Epidermal melanocyte (primary cell): Measurements from ENCODE around the gene BRIP1.
"Not testable (repeated sequence)": the region's sequence is repeated elsewhere in the genome, so short reads cannot be mapped to it uniquely, and the experiment has no call there.

Source experiments
- DNase-seq: peaks from one replicate; pipeline ENCODE4 v3.0.0; 2011; ENCODE audit warnings: low spot score; ENCODE audit not compliant: insufficient read length

Gene BRIP1

DNA sequence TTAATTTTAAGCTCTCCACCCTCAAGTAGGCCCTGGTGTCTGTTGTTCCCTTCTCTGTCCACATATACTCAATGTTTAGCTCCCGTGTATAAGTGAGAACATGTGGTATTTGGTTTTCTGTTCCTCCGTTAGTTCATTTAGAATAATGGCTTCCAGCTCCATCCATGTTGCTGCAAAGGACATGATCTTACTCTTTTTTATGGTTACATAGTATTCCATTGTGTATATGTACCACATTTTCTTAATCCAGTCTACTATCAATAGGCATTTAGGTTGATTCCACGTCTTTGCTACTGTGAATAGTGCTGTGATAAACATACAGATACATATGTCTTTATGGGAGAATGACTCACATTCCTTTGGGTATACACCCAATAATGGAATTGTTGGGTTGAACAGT is 160.9 kb downstream of the BRIP1 start:
- DNase-seq = no peak

DNA sequence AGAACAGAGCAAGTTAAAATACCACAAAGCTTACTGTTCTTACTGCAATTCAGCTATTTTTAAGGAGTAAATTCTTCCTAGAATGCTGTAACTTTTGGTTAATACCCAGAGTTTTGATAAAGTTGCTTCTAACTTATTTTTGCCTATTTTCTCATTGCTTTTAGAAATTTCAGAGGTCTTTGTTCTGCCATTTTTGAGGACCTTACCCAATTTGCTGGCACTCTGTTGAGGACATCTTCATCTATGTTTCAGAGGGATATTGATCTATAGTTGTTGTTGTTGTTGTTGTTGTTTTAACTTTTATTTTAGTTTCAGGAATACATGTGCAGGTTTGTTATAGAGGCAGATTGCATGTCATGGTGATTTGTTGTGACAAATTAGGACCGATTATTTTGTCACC is 161.3 kb downstream of the BRIP1 start:
- DNase-seq = no peak

DNA sequence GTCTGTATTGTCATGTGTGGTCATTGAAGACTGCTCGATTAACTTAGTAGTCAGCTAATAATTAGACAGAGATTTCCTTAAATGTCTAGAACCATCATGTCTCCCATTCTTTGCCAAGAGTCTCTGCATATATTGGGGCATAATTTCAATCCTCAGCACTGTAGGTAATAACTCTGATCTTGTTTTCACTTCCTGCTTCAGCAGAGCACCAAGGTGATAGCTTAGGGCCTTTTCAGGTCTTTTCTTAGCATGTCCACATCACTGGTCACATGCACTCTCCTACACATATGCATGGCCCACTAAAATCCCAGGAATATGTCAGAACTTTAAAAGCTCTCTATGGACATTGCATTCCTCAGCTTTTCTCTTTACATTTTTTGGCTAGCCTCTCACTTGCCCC is 162.0 kb downstream of the BRIP1 start:
- DNase-seq = no peak

DNA sequence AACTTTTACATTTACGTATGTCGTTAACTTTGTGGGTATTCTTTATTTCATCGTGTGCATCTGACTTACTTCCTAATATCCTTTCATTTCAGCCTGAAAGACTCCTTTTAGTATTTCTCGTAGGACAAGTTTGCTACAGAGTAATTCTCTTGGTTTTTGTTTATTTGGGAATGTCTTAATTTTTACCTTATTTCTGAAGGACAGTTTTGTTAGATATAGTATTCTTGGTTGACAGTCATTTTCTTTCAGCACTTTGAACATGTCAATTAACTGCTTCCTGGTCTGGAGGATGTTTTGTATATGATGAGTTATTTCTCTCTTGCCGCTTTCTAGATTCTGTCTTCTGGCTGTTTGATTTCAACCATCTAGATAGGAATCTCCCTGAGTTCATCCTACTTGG is 163.1 kb downstream of the BRIP1 start:
- no peak for DNase-seq

DNA sequence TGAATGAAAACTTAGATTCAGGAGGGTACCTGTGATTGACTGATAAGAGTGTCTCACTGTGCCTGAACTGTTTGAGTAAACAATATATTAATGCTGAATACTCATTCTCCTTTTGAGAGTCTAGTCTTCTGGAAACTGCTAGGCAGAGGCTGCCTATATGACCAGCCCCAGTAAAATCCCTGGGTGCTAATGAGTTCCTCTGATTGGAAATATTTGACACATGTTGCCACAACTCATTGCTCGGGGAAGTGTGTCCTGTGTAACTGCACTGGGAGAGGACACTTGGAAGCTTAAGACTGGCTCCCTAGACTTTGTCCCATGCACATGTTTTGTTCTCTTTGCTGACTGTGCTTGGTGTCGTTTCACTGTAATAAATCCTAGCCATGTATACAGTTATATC is 163.6 kb downstream of the BRIP1 start:
- no peak for DNase-seq

DNA sequence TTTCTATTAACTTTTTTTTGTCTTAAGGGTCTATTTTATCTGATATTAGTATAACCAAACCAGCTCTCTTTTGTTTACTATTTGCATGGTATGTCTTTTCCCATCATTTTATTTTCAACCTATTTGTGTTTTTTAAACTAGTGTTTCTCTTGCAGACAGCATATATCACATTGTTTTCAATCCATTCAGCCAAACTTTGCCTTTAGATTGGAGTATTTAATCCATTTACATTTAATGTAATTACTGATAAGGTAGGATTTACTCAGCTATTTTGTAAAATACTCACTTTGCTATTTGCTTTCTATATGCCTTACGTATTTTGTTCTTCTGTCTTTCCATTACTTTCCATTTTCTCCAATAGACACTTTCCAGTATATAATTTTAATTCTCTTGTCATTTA is 164.3 kb downstream of the BRIP1 start:
- DNase-seq = no peak

DNA sequence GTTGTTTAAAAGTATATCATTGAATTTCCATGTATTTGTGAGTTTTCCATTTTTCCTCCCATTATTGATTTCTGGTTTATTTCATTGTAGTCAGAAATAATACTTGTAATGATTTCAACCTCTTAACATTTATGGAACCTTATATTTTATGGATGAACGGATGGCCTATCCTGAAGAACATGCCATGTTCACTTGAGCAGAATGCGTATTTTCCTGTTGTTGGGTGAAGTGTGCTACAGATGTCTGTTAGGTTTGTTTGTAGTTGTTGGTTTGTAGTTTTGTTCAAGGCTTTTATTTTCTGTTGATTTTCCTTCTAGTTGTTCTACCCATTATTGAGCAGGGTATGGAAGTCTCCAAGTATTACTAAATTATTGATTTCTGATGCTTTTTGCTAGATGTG is 165.1 kb downstream of the BRIP1 start:
- DNase-seq = no peak

DNA sequence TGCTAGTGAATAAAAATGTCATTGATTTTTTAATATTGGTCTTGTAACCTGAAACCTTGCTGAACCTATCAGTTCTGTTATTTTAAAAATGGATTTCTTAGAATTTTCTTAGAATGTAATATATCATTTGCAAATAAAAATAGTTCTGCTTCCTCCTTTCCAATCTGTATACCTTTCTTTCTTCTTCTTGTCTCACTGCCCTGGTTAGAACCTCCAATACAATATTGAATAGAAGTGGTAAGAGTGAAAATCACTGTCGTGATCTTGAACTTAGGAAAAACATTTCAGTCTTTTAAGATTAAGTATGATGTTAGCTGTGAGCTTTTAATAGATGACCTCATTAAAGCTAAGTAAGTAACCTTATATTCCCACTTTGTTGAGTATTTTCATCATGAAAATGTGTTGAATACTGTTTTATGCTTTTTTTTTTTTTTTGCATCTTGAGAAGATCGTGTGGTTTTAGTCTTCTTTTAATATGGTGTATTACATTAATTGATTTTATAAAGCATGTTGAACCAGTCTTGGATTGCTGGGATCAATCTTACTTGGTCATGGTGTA is 167.5 kb downstream of the BRIP1 start:
- DNase-seq = no peak

DNA sequence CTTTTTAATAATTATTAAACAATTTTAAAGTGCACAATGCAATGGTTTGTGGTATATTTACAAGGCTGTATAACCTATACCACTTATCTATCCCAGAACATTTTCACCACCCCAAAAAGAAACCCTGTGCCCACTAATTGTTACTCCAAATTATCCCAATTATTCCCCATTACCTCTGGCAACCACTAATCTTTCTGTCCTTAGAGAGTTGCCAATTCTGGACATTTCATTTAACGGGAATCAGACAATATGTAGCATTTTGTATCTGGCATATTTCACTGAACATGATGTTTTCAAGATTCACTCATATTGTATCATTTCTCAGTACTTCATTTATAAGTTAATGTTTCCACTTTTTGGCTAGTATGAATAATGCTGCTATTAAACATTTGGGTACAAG is 169.2 kb downstream of the BRIP1 start:
- DNase-seq = no peak

DNA sequence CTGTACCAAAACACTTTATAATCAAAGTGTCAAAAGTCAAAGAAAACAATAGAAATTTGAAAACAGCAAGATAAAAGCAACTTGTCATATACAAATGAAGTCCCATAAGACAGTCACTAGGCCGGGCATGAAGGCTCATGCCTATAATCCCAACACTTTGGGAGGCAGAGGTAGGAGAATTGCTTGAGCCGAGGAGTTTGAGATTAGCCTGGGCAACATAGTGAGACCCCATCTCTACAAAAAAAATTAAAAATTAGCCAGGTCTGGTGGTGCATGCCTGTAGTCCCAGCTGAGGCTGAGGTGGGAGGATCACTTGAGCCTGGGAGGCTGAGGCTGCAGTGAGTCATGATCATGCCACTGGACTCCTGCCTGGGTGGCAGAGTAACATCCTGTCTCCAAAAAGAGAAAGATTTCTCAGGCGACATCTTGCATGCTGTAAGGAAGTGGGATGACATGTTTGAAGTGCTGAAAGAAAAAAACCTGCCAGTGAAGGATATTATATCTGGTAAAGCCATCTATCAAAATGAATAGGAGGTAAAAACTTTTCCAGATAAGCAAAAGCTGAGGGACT is 173.6 kb downstream of the BRIP1 start:
- no peak for DNase-seq

DNA sequence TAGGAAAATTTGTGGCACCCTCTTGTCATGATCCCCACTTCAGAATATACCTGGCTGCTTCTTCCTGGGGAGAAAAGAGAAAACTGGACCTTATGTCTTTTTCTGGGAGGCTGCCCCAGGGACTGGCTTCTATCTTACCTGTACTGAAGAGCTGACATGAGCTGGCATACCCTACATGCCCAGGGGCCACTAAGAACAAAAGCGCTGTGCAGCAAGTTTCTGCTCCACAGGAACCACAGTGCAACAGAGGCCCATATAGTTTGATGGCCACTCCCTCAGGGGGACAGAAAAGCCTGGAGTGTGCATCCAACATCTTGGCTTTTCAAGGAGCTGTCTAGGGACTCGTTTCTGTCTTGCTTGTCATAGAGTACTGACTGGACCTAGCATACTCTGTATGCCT is 175.6 kb downstream of the BRIP1 start:
- DNase-seq = no peak

DNA sequence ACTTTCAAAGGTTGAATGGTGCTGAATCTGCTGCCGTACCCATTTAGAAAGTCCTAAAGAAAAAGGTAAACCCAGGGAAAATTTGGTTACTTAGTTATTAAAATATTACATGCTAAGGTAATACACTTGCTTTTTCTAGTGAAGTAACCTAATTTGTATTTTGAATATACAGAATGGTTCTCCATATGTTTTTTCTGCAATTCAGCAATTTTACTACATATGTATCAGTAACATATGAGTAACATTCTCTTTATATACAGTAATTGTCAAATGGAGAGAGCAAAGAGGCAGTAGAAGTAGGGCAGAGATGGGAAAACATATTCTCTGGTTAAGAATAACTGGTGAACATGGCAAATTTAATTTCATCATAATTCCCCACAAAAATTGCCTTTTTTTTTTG is 177.2 kb downstream of the BRIP1 start:
- no peak for DNase-seq

DNA sequence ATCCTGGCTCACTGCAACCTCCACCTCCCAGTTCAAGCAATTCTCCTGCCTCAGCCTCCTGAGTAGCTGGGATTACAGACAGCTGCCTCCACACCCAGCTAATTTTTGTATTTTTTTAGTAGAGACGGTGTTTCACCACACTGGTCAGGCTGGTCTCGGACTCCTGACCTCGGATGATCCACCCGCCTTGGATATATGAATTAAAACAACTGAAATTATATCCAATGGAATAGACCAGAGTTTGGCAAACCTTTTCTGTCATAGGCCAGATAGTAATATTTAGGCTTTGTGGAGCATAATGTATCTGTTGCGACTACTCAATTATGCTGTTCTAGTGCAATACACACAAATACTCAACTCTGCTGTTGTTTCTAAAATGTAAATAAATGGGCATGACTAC is 178.5 kb downstream of the BRIP1 start:
- no peak for DNase-seq

DNA sequence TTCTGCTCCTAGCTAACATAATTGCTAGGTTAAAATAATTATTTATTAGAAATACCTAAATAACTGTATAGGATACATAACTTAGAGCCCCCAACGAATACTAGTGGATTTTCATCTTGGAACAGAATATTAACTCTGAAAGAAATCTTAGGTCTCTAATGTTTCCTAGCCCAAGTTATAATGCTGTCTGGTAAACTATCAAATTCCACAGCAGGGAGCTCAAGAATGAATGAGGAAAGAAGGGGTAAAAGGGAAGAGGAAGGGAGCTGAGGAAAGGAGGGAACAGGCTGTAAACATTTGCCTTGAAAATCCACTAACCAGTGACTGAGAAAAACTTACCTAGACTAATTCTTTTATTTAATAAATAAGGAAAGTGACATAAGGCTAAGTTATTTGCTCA is 179.2 kb downstream of the BRIP1 start:
- no peak for DNase-seq

DNA sequence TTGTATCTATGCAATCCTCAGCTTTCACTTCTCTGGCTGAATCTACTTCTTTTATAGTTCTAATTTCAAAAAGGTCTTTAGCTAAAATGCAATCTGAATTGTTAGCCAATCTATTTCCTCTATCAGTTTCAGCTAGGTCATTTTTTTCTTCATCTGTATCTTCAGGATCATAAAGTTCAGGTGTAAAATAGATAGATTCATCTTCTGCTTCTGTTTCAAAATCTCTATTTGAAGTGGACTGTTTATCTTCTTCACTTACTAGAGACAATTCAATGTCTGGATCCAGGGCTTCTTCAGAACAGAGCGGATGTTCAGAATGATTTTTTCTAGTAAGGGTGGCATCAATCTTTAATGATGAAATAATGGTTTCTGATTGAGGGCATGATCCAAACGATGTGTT is 179.9 kb downstream of the BRIP1 start:
- no peak for DNase-seq

DNA sequence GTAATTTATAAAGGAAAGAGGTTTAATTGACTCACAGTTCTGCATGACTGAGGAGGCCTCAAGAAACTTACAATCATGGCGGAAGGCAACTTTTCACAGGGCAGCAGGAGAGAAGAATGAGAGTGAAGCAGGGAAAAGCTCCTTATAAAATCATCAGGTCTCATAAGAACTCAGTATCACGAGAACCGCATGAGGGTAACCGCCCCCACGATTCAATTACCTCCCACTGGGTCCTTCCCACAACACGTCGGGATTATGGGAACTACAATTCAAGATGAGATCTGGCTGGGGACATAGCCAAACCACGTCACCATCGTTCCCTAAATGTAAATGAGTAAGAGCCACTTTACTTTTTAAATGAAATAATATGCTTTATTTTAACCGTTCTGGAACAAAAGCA is 182.4 kb downstream of the BRIP1 start:
- DNase-seq = no peak

DNA sequence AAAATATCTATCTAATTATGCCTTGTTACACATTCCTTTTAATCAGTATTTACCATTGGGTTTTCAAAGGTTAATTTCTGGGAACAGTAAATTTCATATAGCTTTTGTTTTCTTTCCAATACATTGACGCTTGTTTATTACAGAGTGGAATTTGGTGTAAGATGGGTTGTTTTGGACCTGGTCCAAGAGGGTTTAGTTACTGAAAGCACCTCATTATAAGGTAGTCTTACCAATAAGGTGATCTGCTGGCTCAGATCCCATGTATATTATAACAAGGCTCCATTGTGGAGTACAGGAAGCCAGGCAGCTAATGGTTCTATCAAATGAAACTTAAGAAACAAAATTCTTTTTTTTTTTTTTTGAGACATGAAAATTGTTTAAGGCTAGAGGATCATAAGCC is 185.0 kb downstream of the BRIP1 start:
- no peak for DNase-seq

DNA sequence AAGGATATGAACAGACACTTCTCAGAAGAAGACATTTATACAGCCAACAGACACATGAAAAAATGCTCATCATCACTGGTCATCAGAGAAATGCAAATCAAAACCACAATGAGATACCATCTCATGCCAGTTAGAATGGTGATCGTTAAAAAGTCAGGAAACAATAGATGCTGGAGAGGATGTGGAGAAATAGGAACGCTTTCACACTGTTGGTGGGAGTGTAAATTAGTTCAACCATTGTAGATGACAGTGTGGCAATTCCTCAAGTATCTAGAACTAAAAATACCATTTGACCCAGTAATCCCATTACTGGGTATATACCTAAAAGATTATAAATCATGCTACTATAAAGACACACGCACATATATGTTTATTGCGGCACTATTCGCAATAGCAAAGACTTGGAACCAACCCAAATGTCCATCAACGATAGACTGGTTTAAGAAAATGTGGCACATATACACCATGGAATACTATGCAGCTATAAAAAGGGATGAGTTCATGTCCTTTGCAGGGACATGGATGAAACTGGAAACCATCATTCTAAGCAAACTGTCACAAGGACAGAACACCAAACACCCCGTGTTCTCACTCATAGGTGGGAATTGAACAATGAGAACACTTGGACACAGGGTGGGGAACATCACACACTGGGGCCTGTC is 186.0 kb downstream of the BRIP1 start:
- DNase-seq = not testable (repeated sequence)

DNA sequence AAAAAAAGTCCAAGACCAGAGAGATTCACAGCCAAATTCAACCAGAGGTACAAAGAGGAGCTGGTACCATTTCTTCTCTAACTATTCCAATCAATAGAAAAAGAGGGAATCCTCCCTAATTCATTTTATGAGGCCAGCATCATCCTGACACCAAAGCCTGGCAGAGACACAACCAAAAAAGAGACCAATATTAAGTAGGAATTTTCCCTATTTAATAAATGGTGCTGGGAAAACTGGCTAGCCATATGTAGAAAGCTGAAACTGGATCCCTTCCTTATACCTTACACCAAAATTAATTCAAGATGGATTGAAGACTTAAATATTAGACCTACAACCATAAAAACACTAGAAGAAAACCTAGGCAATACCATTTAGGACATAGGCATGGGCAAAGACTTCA is 186.8 kb downstream of the BRIP1 start:
- not testable (repeated sequence) for DNase-seq

DNA sequence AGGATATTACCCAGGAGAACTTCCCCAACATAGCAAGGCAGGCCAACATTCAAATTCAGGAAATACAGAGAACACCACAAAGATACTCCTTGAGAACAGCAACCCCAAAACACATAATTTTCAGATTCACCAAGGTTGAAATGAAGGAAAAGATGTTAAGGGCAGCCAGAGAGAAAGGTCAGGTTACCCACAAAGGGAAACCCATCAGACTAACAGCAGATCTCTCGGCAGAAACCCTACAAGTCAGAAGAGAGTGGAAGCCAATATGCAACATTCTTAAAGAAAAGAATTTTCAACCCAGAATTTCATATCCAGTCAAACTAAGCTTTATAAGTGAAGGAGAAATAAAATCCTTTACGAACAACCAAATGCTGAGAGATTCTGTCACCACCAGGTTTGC is 188.7 kb downstream of the BRIP1 start:
- not testable (repeated sequence) for DNase-seq

DNA sequence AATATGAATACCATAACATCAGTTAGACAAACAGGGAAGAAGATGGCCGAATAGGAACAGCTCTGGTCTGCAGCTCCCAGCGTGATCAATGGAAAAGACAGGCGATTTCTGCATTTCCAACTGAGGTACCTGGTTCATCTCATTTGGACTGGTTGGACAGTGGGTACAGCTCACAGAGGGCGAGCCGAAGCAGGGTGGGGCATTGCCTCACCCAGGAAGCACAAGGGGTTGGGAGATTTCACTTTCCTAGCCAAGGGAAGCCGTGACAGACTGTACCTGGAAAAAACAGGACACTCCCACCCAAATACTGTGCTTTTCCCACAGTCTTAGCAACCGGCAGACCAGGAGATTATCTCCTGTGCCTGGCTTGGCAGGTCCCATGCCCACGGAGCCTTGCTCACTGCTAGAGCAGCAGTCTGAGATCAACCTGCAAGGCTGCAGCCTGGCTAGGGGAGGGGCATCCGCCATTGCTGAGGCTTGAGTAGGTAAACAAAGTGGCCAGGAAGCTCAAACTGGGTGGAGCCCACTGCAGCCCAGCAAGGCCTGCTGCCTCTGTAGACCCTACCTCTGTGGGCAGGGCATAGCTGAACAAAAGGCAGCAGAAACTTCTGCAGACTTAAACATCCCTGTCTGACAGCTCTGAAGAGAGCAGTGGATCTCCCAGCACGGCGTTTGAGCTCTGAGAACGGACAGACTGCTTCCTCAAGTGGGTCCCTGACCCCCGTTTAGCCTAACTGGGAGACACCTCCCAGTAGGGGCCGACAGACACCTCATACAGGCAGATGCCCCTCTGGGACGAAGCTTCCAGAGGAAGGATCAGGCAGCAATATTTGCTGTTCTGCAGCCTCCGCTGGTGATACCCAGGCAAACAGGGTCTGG is 190.1 kb downstream of the BRIP1 start:
- not testable (repeated sequence) for DNase-seq

DNA sequence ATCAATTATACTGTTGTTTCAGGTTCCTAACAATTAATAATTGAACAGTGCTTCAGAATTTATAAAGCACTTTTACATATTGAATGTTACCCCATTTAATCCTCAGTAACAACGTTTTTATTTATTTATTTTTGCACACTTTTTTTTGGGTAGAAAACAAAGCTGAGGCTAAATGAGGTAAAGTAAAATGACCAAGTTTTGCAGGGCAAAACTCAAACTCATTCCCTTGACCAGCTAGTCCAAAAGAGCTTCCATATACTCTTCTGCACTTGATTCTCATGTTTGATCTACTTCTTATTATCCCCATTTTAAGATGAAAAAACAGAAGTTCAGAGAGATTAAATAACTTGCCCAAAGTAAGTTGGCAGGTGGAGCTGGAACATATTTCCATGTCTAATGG is 191.2 kb downstream of the BRIP1 start:
- no peak for DNase-seq
